ENCODE data around the gene ITPA.

ITPA gene

GRCh38 chr20:3246682-3247081 lies 37.4 kb downstream of the ITPA start:
- DNase-seq = no peak

GRCh38 chr20:3247638-3248037 lies 38.3 kb downstream of the ITPA start:
- DNase-seq = no peak

- peak in 1 of 6 experiments; percentile 18 for DNase-seq
These were observed 39.1 kb downstream of the ITPA start for GRCh38 chr20:3248167-3248992.

- no peak for DNase-seq
These were observed 39.7 kb downstream of the ITPA start for GRCh38 chr20:3248993-3249347.

GRCh38 chr20:3250091-3250504 lies 40.8 kb downstream of the ITPA start:
- DNase-seq = no peak

- DNase-seq = no peak
These were observed 42.5 kb downstream of the ITPA start for GRCh38 chr20:3251806-3252205.

- DNase-seq = no peak
These were observed 46.4 kb downstream of the ITPA start for GRCh38 chr20:3255728-3256127.

GRCh38 chr20:3258429-3258828 lies 49.1 kb downstream of the ITPA start:
- no peak for DNase-seq

- DNase-seq = no peak
These were observed 53.3 kb downstream of the ITPA start for GRCh38 chr20:3262566-3262965.

- no peak for DNase-seq
These were observed 60.8 kb downstream of the ITPA start for GRCh38 chr20:3270051-3270450.

- DNase-seq = no peak
These were observed 64.1 kb downstream of the ITPA start for GRCh38 chr20:3273371-3273770.
